Prostate gland (tissue), 2 donors: ENCODE results near the gene MYO5C.
"Not testable (repeated sequence)": the region's sequence is repeated elsewhere in the genome, so short reads cannot be mapped to it uniquely, and the experiment has no call there.

Source experiments
- CTCF ChIP-seq, 4 experiments: fragments of 200-600 bp in 2 of 4; fragments of 450-650 bp in 2 of 4; sonication (generic) in 2 of 4; IDR thresholded peaks; 1 replicate in 3 of 4; 2 replicates in 1 of 4; pipeline ENCODE4 v1.5.1; 2016 to 2019; ENCODE audit warnings: antibody characterized with exemption in 4 of 4, mild to moderate bottlenecking in 2 of 4, moderate library complexity in 2 of 4
- POLR2AphosphoS5 ChIP-seq: sonication (generic); formaldehyde crosslinking; IDR thresholded peaks from one replicate; pipeline ENCODE4 v1.6.1; 2017; ENCODE audit warnings: antibody characterized with exemption

- TF ChIP-seq CTCF (IDR thresholded peaks at IDR 0.05); POLR2AphosphoS5: not testable (repeated sequence)
Measured at GRCh38 chr15:52170199-52170598, 125.4 kb downstream of the MYO5C start.
